ENCODE measurements around the gene JSRP1. TPM values are rescaled to one million over a fixed set of nuclear protein-coding genes. Genes with fewer than 3 reads are reported as not detected.

The JSRP1 gene, protein sequence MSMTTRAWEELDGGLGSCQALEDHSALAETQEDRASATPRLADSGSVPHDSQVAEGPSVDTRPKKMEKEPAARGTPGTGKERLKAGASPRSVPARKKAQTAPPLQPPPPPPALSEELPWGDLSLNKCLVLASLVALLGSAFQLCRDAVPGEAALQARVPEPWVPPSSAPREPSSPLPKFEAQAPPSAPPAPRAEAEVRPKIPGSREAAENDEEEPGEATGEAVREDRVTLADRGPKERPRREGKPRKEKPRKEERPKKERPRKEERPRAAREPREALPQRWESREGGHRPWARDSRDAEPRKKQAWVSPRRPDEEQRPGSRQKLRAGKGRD
- total RNA-seq (2021; fragmentation: NEBNext Ultra II Directional; extraction: Animal tissue kit (Norgen Biotek cat#: 25700)) (0.56 and 1.7 TPM in 2 replicates), polyA plus RNA-seq (2011; rRNA removed) (0.24 and 0.53 TPM in 2 replicates), polyA minus RNA-seq (2011; rRNA and poly(A)+ RNA removed) (not detected in 2 replicates)
- polyA plus RNA-seq (2011; cell fraction: cytosol; rRNA removed) = 0.41 TPM
- polyA plus RNA-seq (2011; cell fraction: nucleus; rRNA removed) = 0.10 TPM
- polyA plus RNA-seq (2012, experiment 1 of 2) = 0.40 to 2.0 TPM (median 1.1 TPM) in 3 of 4 replicates, not detected in the other
- polyA plus RNA-seq (2012, experiment 2 of 2) = not detected
- polyA plus RNA-seq (2013, experiment 1 of 2) = 0.83 TPM
- 0.96 TPM for polyA plus RNA-seq (2013, experiment 2 of 2)
- not detected for polyA minus RNA-seq (2011; cell fraction: cytosol; rRNA and poly(A)+ RNA removed)
- not detected for polyA minus RNA-seq (2011; cell fraction: nucleus; rRNA and poly(A)+ RNA removed)
- long read RNA-seq, experiment 1 = 0 reads
- long read RNA-seq, experiment 2 = 0 reads

GRCh38 chr19:2255982-2256685 is at the start of gene JSRP1:
Gene JSRP1, minus strand, starts transcription at chr19:2256417. Its CDS starts 1,103 bp downstream, at chr19:2255314.
- POLR2A ChIA-PET (ENCODE audit: partially characterized antibody) = interaction anchor here (15.7 to 18.7 kb wide), 2 partner anchors 13 to 14 kb away, joined by 206 to 330 read pairs; partner anchors contain the start of gene SF3A2
- no peak for FAIRE-seq
- TF ChIP-seq SIN3A (conservative IDR thresholded peaks at IDR 0.05 in 1 of 2, IDR thresholded peaks at IDR 0.05 in 1 of 2; ENCODE audit: low read depth in 1 of 2, low read length in 2 of 2) (no peak), TAF1 (IDR thresholded peaks at IDR 0.05; ENCODE audit: low read depth, low read length) (no peak), BACH1 (IDR thresholded peaks at IDR 0.05; ENCODE audit: low read length) (no peak), PHF8 (conservative IDR thresholded peaks at IDR 0.05; ENCODE audit: low read depth, low read length) (no peak), EZH2 (IDR thresholded peaks at IDR 0.05; ENCODE audit: low read depth, low read length, severe bottlenecking) (no peak), CBX8 (IDR thresholded peaks at IDR 0.05; ENCODE audit: borderline replicate concordance, low read depth, low read length) (no peak)
- TF ChIP-seq, protein P1, sequence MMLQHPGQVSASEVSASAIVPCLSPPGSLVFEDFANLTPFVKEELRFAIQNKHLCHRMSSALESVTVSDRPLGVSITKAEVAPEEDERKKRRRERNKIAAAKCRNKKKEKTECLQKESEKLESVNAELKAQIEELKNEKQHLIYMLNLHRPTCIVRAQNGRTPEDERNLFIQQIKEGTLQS (IDR thresholded peaks at IDR 0.05; ENCODE audit: insufficient read depth, low read depth, low read length) = no peak

More at GRCh38 chr19:2255982-2256685, at the start of gene JSRP1:
- H2BK120ac ChIP-seq (replicated peaks; ENCODE audit: low read depth, low read length) = no peak within 1 kb of the TSS
- H3K56ac ChIP-seq (replicated peaks; ENCODE audit: insufficient read length, low read depth, low read length) = no peak within 1 kb of the TSS
- H3K36me3 ChIP-seq (ENCODE audit: control insufficient read depth in 2 of 4, insufficient read depth in 4 of 4, low read length in 3 of 4) = no peaks in the 10 kb centered on the region; a peak in 1 of 8 replicates
- H3K4me2 ChIP-seq (ENCODE audit: insufficient read depth in 1 of 2, low read depth in 2 of 2, low read length in 2 of 2) = no peak within 1 kb of the TSS
- peaks cover 12% of the 10 kb centered on the region; the same call in 1 of the 2 replicates for H3K23me2 ChIP-seq (ENCODE audit: low read depth, low read length)
- peaks cover 0 to 4% (median 2%) of the 10 kb centered on the region in 4 experiments; a peak in 5 of 7 replicates for H3K4me1 ChIP-seq (replicated peaks in 1 of 4; ENCODE audit: control insufficient read depth in 3 of 4, insufficient read depth in 4 of 4, low read length in 3 of 4)
- 0 out of 2 replicates have a peak within 1 kb of the TSS, but pooled peaks have one; percentile 9 for H2BK12ac ChIP-seq (ENCODE audit: low read depth, low read length)
- H3K14ac ChIP-seq (ENCODE audit: insufficient read length) = no peak within 1 kb of the TSS
- no peak within 1 kb of the TSS for H2AFZ ChIP-seq (ENCODE audit: low read length)
- no peaks in the 10 kb centered on the region for H3K79me1 ChIP-seq (ENCODE audit: low read depth, low read length)
- no peak within 1 kb of the TSS for H3K23ac ChIP-seq (ENCODE audit: insufficient read length)
- H3K79me2 ChIP-seq (ENCODE audit: control insufficient read depth in 1 of 2, insufficient read depth in 2 of 2, low read length in 2 of 2) = no peaks in the 10 kb centered on the region
- peaks cover 0 to 23% (median 12%) of the 10 kb centered on the region in 4 experiments; a peak in 6 of 7 replicates for H3K27me3 ChIP-seq (replicated peaks in 1 of 4; ENCODE audit: control insufficient read depth in 3 of 4, extremely low read depth in 1 of 4, insufficient read depth in 3 of 4, low read length in 3 of 4)
- H2BK15ac ChIP-seq (ENCODE audit: low read length) = 0 out of 2 replicates have a peak within 1 kb of the TSS, but pooled peaks have one; percentile 61
- no peak within 1 kb of the TSS for H4K5ac ChIP-seq (ENCODE audit: insufficient read length, low read depth, low read length)
- H3K9me3 ChIP-seq (ENCODE audit: insufficient read depth in 2 of 2, low read depth in 1 of 2, low read length in 1 of 2) = no peaks in the 10 kb centered on the region; a peak in 1 of 4 replicates
- no peak within 1 kb of the TSS for H3K9ac ChIP-seq (replicated peaks in 1 of 4; ENCODE audit: extremely low read depth in 1 of 4, low read depth in 3 of 4, low read length in 3 of 4)
- no peak within 1 kb of the TSS for H2AK5ac ChIP-seq (ENCODE audit: low read depth, low read length)
- WGBS, 2 experiments (ENCODE audit: extremely low coverage in 1 of 2, insufficient coverage in 1 of 2, insufficient read length in 1 of 2, insufficient replicate concordance in 2 of 2, low coverage in 1 of 2, low lambda C conversion rate in 2 of 2, missing lambda C conversion rate in 1 of 2) = 89% methylated on average over 22 of the region's 24 CpGs; no CpG with 5 or more reads in 1 of the 2 experiments
- H3K18ac ChIP-seq (ENCODE audit: extremely low read depth, low read length) = no peak within 1 kb of the TSS
- no peak within 1 kb of the TSS for H3K27ac ChIP-seq (ENCODE audit: low read depth, low read length)
- H3K4ac ChIP-seq (replicated peaks; ENCODE audit: insufficient read length, low read depth, low read length) = no peak within 1 kb of the TSS
- H3K4me3 ChIP-seq (ENCODE audit: extremely low read depth in 1 of 4, insufficient read depth in 2 of 4, low read depth in 3 of 4, low read length in 4 of 4) = no peak within 1 kb of the TSS
- H2BK20ac ChIP-seq (ENCODE audit: low read length) = no peak within 1 kb of the TSS
- no peak within 1 kb of the TSS for H4K91ac ChIP-seq (replicated peaks; ENCODE audit: insufficient read length, low read length)
- CTCF ChIA-PET (ENCODE audit: partially characterized antibody) = interaction anchor here (0.9 to 5.9 kb wide), 5 partner anchors 11 to 59 kb away, joined by 3 to 42 read pairs (median 3); no protein-coding TSS in a partner anchor
- H4K20me1 ChIP-seq (replicated peaks in 1 of 2; ENCODE audit: control insufficient read depth in 1 of 2, insufficient read depth in 2 of 2, low read length in 2 of 2) = no peaks in the 10 kb centered on the region
- H4K8ac ChIP-seq (ENCODE audit: extremely low read depth, insufficient read depth, low read length) = no peak within 1 kb of the TSS; the same call in 1 of the 2 replicates
- no peak within 1 kb of the TSS for H2BK5ac ChIP-seq (ENCODE audit: low read depth, low read length)
- DNase-seq (ENCODE audit: low read depth in 1 of 2, low spot score in 2 of 2) = no peak
